ENCODE results near the gene GJC1.

GJC1 gene

DNA sequence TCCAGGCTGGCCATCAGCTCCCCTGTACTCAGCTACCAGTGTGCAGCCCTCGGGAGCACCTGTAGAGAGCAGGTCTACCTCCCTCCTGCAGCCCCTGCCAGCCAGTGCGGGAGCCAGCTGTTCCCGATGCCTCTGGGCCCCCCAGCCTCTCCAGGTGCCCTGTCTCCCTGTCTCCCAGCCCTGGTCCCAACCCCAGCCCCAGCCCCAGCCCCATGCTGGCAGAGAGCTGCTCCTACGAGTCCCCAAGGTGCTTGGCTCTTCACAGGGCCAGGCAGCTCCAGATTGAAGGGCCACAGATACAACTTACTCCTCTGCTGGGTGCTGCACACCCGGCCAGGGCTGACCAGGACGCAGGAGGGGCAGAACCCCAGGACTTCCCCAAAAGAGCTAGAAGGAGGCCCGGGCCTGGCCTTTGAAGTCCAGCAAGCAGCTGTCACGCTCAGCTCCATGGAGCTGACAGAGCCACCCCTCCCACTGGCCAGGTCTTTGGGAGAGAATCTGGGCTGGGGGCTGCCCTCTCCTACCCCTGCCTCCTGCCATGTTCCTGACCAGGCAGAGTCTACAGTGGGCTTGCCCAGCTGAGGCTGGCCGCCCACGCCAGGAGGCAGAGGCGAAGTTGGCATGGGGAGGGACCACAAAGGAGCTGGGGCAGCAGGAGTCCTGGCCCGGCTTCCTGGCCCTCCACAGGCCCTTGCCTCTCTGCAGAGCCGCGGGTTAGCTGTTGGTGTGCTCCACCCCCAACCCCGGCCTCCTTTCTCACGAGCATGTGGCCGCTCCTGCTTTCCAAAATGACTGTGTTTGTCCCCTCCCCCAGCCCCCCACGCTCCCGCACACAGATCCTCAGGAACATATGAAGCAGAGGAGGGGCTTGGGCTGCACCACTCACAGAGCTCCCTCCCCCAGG, 80.8 kb downstream of the GJC1 start:
- DNase-seq (no peak), ATAC-seq (ENCODE audit: insufficient read depth, low read depth) (no peak)
- Histone ChIP-seq H3K27ac (ENCODE audit: low read length) (no peak overlapping the region), H3K36me3 (ENCODE audit: insufficient read depth, low read length) (peaks cover 47% of the 10 kb centered on the region), H4K20me1 (ENCODE audit: insufficient read depth, low read length) (peaks cover 6% of the 10 kb centered on the region; the same call in 1 of the 2 replicates), H3K9ac (ENCODE audit: low read depth, low read length) (no peak overlapping the region), H3K27me3 (ENCODE audit: insufficient read depth, low read length, poor library complexity) (no peaks in the 10 kb centered on the region), H2AFZ (ENCODE audit: low read depth, low read length) (no peak overlapping the region), H3K4me3 (ENCODE audit: low read depth in 1 of 2, low read length in 2 of 2) (no peak overlapping the region), H3K4me2 (ENCODE audit: insufficient read depth, low read length) (no peak overlapping the region), H3K9me3 (ENCODE audit: insufficient read depth, low read length, severe bottlenecking) (no peaks in the 10 kb centered on the region), H3K79me2 (ENCODE audit: insufficient read depth, low read length) (no peaks in the 10 kb centered on the region), H3K4me1 (ENCODE audit: insufficient read depth, low read length) (no peaks in the 10 kb centered on the region)
- TF ChIP-seq EZH2 (IDR thresholded peaks at IDR 0.05; ENCODE audit: borderline replicate concordance, low read depth, low read length, severe bottlenecking), result no peak
- TF ChIP-seq, protein P1, sequence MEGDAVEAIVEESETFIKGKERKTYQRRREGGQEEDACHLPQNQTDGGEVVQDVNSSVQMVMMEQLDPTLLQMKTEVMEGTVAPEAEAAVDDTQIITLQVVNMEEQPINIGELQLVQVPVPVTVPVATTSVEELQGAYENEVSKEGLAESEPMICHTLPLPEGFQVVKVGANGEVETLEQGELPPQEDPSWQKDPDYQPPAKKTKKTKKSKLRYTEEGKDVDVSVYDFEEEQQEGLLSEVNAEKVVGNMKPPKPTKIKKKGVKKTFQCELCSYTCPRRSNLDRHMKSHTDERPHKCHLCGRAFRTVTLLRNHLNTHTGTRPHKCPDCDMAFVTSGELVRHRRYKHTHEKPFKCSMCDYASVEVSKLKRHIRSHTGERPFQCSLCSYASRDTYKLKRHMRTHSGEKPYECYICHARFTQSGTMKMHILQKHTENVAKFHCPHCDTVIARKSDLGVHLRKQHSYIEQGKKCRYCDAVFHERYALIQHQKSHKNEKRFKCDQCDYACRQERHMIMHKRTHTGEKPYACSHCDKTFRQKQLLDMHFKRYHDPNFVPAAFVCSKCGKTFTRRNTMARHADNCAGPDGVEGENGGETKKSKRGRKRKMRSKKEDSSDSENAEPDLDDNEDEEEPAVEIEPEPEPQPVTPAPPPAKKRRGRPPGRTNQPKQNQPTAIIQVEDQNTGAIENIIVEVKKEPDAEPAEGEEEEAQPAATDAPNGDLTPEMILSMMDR (IDR thresholded peaks at IDR 0.05; ENCODE audit: borderline replicate concordance, extremely low read depth, low read length, poor library complexity, severe bottlenecking), result no peak

Data from DND-41 (cell line).